HEK293T (cell line): Measurements from ENCODE around the gene TAP2.

ENCODE experiments used
- FOXM1 ChIP-seq: fragments of 450-650 bp; IDR thresholded peaks from 2 replicates; pipeline ENCODE4 v1.6.1; 2017; ENCODE audit warnings: mild to moderate bottlenecking, borderline replicate concordance
- L3MBTL2 ChIP-seq: fragments of 450-650 bp; conservative IDR thresholded peaks from 2 replicates; pipeline ENCODE4 v1.6.1; 2016; ENCODE audit warnings: mild to moderate bottlenecking

DNA sequence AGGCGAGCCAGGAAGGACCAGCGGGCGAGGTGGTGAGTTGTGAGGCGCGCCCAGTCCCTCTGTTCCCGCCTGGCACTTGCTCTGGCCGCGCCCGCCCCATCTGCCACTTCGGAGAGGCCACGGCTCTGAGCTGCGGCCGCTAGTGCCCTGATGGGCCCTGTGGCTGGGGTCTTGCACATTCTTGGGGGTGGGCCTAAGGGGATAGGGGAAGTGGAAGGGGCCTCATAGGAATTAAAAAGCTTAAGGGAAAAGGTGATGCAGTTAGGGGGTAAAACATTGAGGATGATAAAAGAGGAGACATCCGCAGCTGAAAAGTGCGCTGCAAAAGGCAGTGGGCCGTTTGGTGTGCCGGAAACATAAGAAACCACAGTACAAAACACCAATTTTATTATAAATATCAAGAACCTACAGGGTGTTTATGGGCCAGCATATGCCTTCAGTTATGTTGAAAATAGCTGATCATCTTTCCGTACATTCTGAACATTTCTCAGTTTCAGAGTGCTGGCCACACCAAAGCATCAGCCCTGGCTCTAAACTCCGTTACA, 6.4 kb upstream of the TAP2 start:
- TF ChIP-seq FOXM1 (no peak), L3MBTL2 (no peak)
